Kidney glomerular epithelial cell (primary cell): ENCODE results near the gene MS4A12.
"Not testable (repeated sequence)": the region's sequence is repeated elsewhere in the genome, so short reads cannot be mapped to it uniquely, and the experiment has no call there.

Experiments used
- DNase-seq: peaks from one replicate; lab custom pipeline; 2025; lab: John Stamatoyannopoulos, UW

The MS4A12 gene

GRCh38 chr11:60512651-60513225, 20.2 kb downstream of the MS4A12 start:
- no peak for DNase-seq

- no peak for DNase-seq
Measured at GRCh38 chr11:60513496-60514460, 21.2 kb downstream of the MS4A12 start.

- DNase-seq = no peak
Measured at GRCh38 chr11:60515144-60515855, 22.7 kb downstream of the MS4A12 start, which contains the start of gene MS4A13. Gene MS4A13 (plus strand): TSS chr11:60515392. CDS start chr11:60518084, 2,692 bp downstream.

- DNase-seq = no peak
Measured at GRCh38 chr11:60528465-60528864, 35.9 kb downstream of the MS4A12 start.

- DNase-seq = no peak
Measured at GRCh38 chr11:60528934-60529333, 36.4 kb downstream of the MS4A12 start.

- no peak for DNase-seq
Measured at GRCh38 chr11:60530454-60531100, 38.0 kb downstream of the MS4A12 start.

- DNase-seq = not testable (repeated sequence)
Measured at GRCh38 chr11:60532383-60532782, 39.8 kb downstream of the MS4A12 start.

- not testable (repeated sequence) for DNase-seq
Measured at GRCh38 chr11:60538627-60539026, 46.0 kb downstream of the MS4A12 start.

- DNase-seq = no peak
Measured at GRCh38 chr11:60544077-60544476, 51.5 kb downstream of the MS4A12 start.
